ENCODE data around the gene PLP1.
A peak's percentile ranks its signal among the peaks of the same experiment; 100 is the strongest.

- TF ChIP-seq GATA2 (IDR thresholded peaks at IDR 0.05; ENCODE audit: low read depth, low read length) (peak; percentile 50; the same call in 1 of the 2 replicates), GATA3 (IDR thresholded peaks at IDR 0.05; ENCODE audit: low read depth, low read length) (no peak)
These were observed 22.2 kb upstream of the PLP1 start for GRCh38 chrX:103754401-103754800.
